ENCODE measurements around the gene DMAC2.
"Not testable (repeated sequence)": the region's sequence is repeated elsewhere in the genome, so short reads cannot be mapped to it uniquely, and the experiment has no call there.

The DMAC2 gene

GRCh38 chr19:41397086-41398049 lies 42.3 kb downstream of the DMAC2 start, which contains the start of the genes BCKDHA and EXOSC5:
BCKDHA (plus strand) TSS chr19:41397818; CDS start chr19:41397828, 10 bp downstream.
EXOSC5 (minus strand) TSS chr19:41397359; CDS start chr19:41397328, 31 bp downstream.
- DNase-seq = peak; percentile 99

- DNase-seq = no peak
Measured at GRCh38 chr19:41395355-41395754, 44.4 kb downstream of the DMAC2 start.

GRCh38 chr19:41392775-41393174 lies 46.9 kb downstream of the DMAC2 start:
- no peak for DNase-seq

GRCh38 chr19:41391618-41392017 lies 48.1 kb downstream of the DMAC2 start:
- no peak for DNase-seq

GRCh38 chr19:41386442-41386841 lies 53.3 kb downstream of the DMAC2 start:
- no peak for DNase-seq

GRCh38 chr19:41384351-41384750 lies 55.4 kb downstream of the DMAC2 start:
- no peak for DNase-seq

GRCh38 chr19:41381536-41381935 lies 58.2 kb downstream of the DMAC2 start:
- not testable (repeated sequence) for DNase-seq
